SH-SY5Y (cell line): ENCODE measurements around the gene PRKG1.

Source experiments
- GATA2 ChIP-seq: IDR thresholded peaks from 2 replicates; pipeline ENCODE4 v1.6.1; 2011; ENCODE audit warnings: mild to moderate bottlenecking, low read depth, low read length
- GATA3 ChIP-seq: IDR thresholded peaks from 2 replicates; pipeline ENCODE4 v1.6.1; 2011; ENCODE audit warnings: low read depth, mild to moderate bottlenecking, low read length, moderate library complexity

- TF ChIP-seq GATA3 (no peak), GATA2 (no peak)
Measured at GRCh38 chr10:51821045-51821444, 746.8 kb downstream of the PRKG1 start.
